Caco-2 (cell line): ENCODE measurements around the gene AGAP2. TPM values are rescaled to one million over a fixed set of nuclear protein-coding genes. Genes with fewer than 3 reads are reported as not detected.

Source experiments
- BruUV-seq: library from RNA; stranded (reverse); fragments of 400-500 nt; replicated peaks from 2 replicates; lab custom pipeline; 2021; lab: Mats Ljungman, UMichigan
- CTCF ChIA-PET: fragments of 300-600 bp; sonication (Branson Sonifier 250); formaldehyde crosslinking; loops from one replicate; lab custom pipeline; 2022; ENCODE audit warnings: antibody characterized with exemption; lab: Charles Lee
- POLR2A ChIA-PET: fragments of 300-600 bp; sonication (Branson Sonifier 250); formaldehyde crosslinking; loops from one replicate; lab custom pipeline; 2022; ENCODE audit warnings: antibody characterized with exemption; lab: Charles Lee
- DNase-seq, 2 experiments: peaks; one replicate each; pipeline versions ENCODE4 v3.0.0 to v3.0.0-alpha.2; 2020 to 2022
- H3K27me3 ChIP-seq: replicated peaks from 2 replicates; pipeline ENCODE4 v1.6.0; 2011; ENCODE audit warnings: low read length; ENCODE audit not compliant: control insufficient read depth, insufficient read depth
- H3K36me3 ChIP-seq: 2 replicates; pipeline ENCODE4 v1.5.1; 2011; ENCODE audit warnings: low read length; ENCODE audit not compliant: control insufficient read depth, insufficient read depth
- H3K4me1 ChIP-seq: fragments of 250-450 bp; sonication (Bioruptor Pico); 2 replicates; pipeline ENCODE4 v1.5.1; 2020; ENCODE audit warnings: mild to moderate bottlenecking
- H3K4me3 ChIP-seq: 2 replicates; pipeline ENCODE4 v1.5.1; 2011; ENCODE audit warnings: low read depth, mild to moderate bottlenecking, control low read depth, low read length
- H3K9me3 ChIP-seq: fragments of 250-450 bp; sonication (Bioruptor Pico); 2 replicates; pipeline ENCODE4 v1.5.1; 2020; ENCODE audit warnings: mild to moderate bottlenecking, moderate library complexity
- H3K27ac Mint-ChIP-seq: one replicate; pipeline ENCODE4 v1.8.0; 2022; ENCODE audit warnings: mixed read lengths; ENCODE audit not compliant: unreplicated experiment
- H3K27me3 Mint-ChIP-seq: one replicate; pipeline ENCODE4 v1.8.0; 2022; ENCODE audit warnings: mixed read lengths; ENCODE audit not compliant: insufficient read depth, unreplicated experiment
- H3K36me3 Mint-ChIP-seq: one replicate; pipeline ENCODE4 v1.8.0; 2022; ENCODE audit warnings: mild to moderate bottlenecking, mixed read lengths; ENCODE audit not compliant: insufficient read depth, unreplicated experiment
- H3K4me1 Mint-ChIP-seq: one replicate; pipeline ENCODE4 v1.8.0; 2022; ENCODE audit warnings: low read depth, mixed read lengths; ENCODE audit not compliant: unreplicated experiment
- H3K4me3 Mint-ChIP-seq: one replicate; pipeline ENCODE4 v1.8.0; 2022; ENCODE audit warnings: mild to moderate bottlenecking, moderate library complexity, mixed read lengths; ENCODE audit not compliant: unreplicated experiment
- H3K9me3 Mint-ChIP-seq: one replicate; pipeline ENCODE4 v1.8.0; 2022; ENCODE audit warnings: mixed read lengths; ENCODE audit not compliant: unreplicated experiment
- intact Hi-C: fragments of 100-400 bp; cut with micrococcal nuclease; formaldehyde crosslinking; loops from one replicate; pipeline ENCODE4 v1.10.0; 2022; ENCODE audit not compliant: unreplicated experiment
- total RNA-seq: library from RNA; stranded (reverse); gene quantifications from 2 replicates; pipeline ENCODE4 v1.2.3, GENCODE V29; 2022
- TF ChIP-seq, protein P1 (sequence below), 2 experiments: fragments of 200-600 bp in 1 of 2; IDR thresholded peaks; 1 replicate in 1 of 2; 2 replicates in 1 of 2; pipeline versions ENCODE4 v1.5.1 to v1.8.0; 2011 to 2022; ENCODE audit warnings: antibody characterized with exemption in 1 of 2, control low read depth in 1 of 2, inconsistent platforms in 1 of 2, low read depth in 1 of 2, low read length in 1 of 2, mild to moderate bottlenecking in 1 of 2, moderate library complexity in 1 of 2; ENCODE audit not compliant: insufficient read depth in 1 of 2, severe bottlenecking in 1 of 2, unreplicated experiment in 1 of 2

AGAP2 gene
- total RNA-seq, 1 experiment from 2014 or later: 0.09 TPM

- H3K27me3 ChIP-seq: peaks cover 7% of the 10 kb centered on the region
- Mint-ChIP-seq H3K27ac (no peak overlapping the region), H3K36me3 (no peaks in the 10 kb centered on the region)
Observed at GRCh38 chr12:57732270-57732669, 6.3 kb downstream of the AGAP2 start.

GRCh38 chr12:57731411-57732080, 7.0 kb downstream of the AGAP2 start:
- TF ChIP-seq, protein P1, sequence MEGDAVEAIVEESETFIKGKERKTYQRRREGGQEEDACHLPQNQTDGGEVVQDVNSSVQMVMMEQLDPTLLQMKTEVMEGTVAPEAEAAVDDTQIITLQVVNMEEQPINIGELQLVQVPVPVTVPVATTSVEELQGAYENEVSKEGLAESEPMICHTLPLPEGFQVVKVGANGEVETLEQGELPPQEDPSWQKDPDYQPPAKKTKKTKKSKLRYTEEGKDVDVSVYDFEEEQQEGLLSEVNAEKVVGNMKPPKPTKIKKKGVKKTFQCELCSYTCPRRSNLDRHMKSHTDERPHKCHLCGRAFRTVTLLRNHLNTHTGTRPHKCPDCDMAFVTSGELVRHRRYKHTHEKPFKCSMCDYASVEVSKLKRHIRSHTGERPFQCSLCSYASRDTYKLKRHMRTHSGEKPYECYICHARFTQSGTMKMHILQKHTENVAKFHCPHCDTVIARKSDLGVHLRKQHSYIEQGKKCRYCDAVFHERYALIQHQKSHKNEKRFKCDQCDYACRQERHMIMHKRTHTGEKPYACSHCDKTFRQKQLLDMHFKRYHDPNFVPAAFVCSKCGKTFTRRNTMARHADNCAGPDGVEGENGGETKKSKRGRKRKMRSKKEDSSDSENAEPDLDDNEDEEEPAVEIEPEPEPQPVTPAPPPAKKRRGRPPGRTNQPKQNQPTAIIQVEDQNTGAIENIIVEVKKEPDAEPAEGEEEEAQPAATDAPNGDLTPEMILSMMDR (IDR thresholded peaks at IDR 0.05; ENCODE audit: insufficient read depth in 1 of 2, low read depth in 1 of 2, low read length in 1 of 2, severe bottlenecking in 1 of 2, unreplicated experiment in 1 of 2): no peak
- Mint-ChIP-seq H3K27me3 (peaks cover 29% of the 10 kb centered on the region), H3K9me3 (no peaks in the 10 kb centered on the region), H3K27ac (no peak overlapping the region), H3K4me1 (peaks cover 11% of the 10 kb centered on the region), H3K4me3 (no peak overlapping the region), H3K36me3 (no peaks in the 10 kb centered on the region)
- CTCF ChIA-PET: interaction anchor here (1.2 kb wide), 1 partner anchor 148 kb away, joined by 3 read pairs; no protein-coding TSS in a partner anchor
- Histone ChIP-seq H3K9me3 (no peaks in the 10 kb centered on the region), H3K27me3 (peaks cover 4% of the 10 kb centered on the region), H3K4me1 (peaks cover 2% of the 10 kb centered on the region), H3K36me3 (no peaks in the 10 kb centered on the region), H3K4me3 (no peak overlapping the region)
- no TSS peak for BruUV-seq
- peak in 1 of 2 experiments; percentile 1 for DNase-seq
- POLR2A ChIA-PET: no interaction called here
- intact Hi-C loops: no loop called here

More at GRCh38 chr12:57732270-57732669, 6.3 kb downstream of the AGAP2 start:
- Histone ChIP-seq H3K4me3 (no peak overlapping the region), H3K9me3 (no peaks in the 10 kb centered on the region), H3K36me3 (no peaks in the 10 kb centered on the region), H3K4me1 (peaks cover 10% of the 10 kb centered on the region)
- DNase-seq: no peak
- H3K4me3 Mint-ChIP-seq: no peak overlapping the region
- CTCF ChIA-PET: interaction anchor here (1.2 kb wide), 1 partner anchor 149 kb away, joined by 3 read pairs; no protein-coding TSS in a partner anchor
- TF ChIP-seq, protein P1 (IDR thresholded peaks at IDR 0.05; ENCODE audit: insufficient read depth in 1 of 2, low read depth in 1 of 2, low read length in 1 of 2, severe bottlenecking in 1 of 2, unreplicated experiment in 1 of 2): no peak
- POLR2A ChIA-PET: interaction anchor here (1.1 kb wide), 1 partner anchor 12 kb away, joined by 5 read pairs; the partner anchor contains the start of gene TSPAN31
- intact Hi-C loops: no loop called here
- H3K9me3 Mint-ChIP-seq: no peaks in the 10 kb centered on the region
- H3K27me3 Mint-ChIP-seq: peaks cover 34% of the 10 kb centered on the region
- no TSS peak for BruUV-seq
- peaks cover 17% of the 10 kb centered on the region for H3K4me1 Mint-ChIP-seq

GRCh38 chr12:57730336-57731067, 8.0 kb downstream of the AGAP2 start:
- H3K4me1 Mint-ChIP-seq: peaks cover 7% of the 10 kb centered on the region
- no TSS peak for BruUV-seq
- CTCF ChIA-PET: no interaction called here
- TF ChIP-seq, protein P1 (IDR thresholded peaks at IDR 0.05; ENCODE audit: insufficient read depth in 1 of 2, low read depth in 1 of 2, low read length in 1 of 2, severe bottlenecking in 1 of 2, unreplicated experiment in 1 of 2): no peak
- no peak overlapping the region for H3K4me3 ChIP-seq
- DNase-seq: no peak
- peaks cover 25% of the 10 kb centered on the region for H3K27me3 Mint-ChIP-seq
- peaks cover 3% of the 10 kb centered on the region; the same call in 1 of the 2 replicates for H3K27me3 ChIP-seq
- no peaks in the 10 kb centered on the region for H3K9me3 Mint-ChIP-seq
- H3K36me3 Mint-ChIP-seq: peaks cover 7% of the 10 kb centered on the region
- intact Hi-C loops: no loop called here
- H3K4me1 ChIP-seq: no peaks in the 10 kb centered on the region
- H3K36me3 ChIP-seq: no peaks in the 10 kb centered on the region
- H3K9me3 ChIP-seq: no peaks in the 10 kb centered on the region
- no peak overlapping the region for H3K27ac Mint-ChIP-seq
- H3K4me3 Mint-ChIP-seq: no peak overlapping the region
- POLR2A ChIA-PET: no interaction called here
